GM10266 (cell line): Measurements from ENCODE around the gene GNB1L.

Experiments used
- DNase-seq: peaks from one replicate; pipeline ENCODE4 v3.0.0; 2012; ENCODE audit errors: extremely low spot score
- TF ChIP-seq, protein P1 (sequence below): IDR thresholded peaks from 2 replicates; pipeline ENCODE4 v1.5.1; 2012; ENCODE audit warnings: mild to moderate bottlenecking, low read depth; ENCODE audit not compliant: control insufficient read depth, insufficient read depth; ENCODE audit errors: missing control alignments

The GNB1L gene

DNA sequence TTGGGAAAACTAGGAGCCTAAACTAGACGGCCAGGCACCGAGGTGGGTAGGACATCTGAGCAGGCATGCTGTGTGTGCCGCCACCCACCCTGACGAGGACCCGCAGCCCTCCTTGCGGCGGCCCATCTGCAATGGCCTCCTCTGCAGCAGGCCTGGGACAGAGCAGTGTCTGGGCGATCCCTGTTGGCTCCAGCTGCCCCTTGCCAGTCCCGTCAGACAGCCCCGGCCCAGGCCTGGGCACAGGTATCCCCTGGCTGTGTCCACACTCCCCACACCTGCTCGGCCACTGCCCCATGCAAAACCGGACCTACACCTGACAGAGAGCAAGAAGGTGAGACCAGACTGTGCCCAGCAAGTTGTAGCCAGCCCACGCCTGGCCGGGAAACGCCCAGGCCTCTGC is 38.7 kb upstream of the GNB1L start:
- TF ChIP-seq, protein P1, sequence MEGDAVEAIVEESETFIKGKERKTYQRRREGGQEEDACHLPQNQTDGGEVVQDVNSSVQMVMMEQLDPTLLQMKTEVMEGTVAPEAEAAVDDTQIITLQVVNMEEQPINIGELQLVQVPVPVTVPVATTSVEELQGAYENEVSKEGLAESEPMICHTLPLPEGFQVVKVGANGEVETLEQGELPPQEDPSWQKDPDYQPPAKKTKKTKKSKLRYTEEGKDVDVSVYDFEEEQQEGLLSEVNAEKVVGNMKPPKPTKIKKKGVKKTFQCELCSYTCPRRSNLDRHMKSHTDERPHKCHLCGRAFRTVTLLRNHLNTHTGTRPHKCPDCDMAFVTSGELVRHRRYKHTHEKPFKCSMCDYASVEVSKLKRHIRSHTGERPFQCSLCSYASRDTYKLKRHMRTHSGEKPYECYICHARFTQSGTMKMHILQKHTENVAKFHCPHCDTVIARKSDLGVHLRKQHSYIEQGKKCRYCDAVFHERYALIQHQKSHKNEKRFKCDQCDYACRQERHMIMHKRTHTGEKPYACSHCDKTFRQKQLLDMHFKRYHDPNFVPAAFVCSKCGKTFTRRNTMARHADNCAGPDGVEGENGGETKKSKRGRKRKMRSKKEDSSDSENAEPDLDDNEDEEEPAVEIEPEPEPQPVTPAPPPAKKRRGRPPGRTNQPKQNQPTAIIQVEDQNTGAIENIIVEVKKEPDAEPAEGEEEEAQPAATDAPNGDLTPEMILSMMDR, result no peak
- no peak for DNase-seq

DNA sequence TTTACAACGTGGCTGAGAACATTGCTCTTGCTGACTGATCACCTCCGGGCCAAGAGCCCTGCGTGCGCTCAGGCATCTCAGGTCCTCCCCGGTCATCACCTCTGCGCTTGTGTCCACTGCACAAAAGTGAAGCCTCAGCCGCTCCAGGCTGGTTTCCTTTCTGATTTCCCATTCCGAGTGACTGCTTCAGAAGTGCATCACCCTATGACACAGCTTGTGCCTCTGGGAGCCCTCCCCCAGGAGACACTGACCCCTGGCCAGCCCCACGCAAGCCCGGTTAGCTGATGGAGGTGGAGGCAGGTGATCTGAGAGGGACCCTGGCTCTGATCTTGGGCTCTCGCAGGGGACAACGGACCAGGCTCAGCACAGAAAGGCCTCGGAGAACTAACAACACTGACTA is 38.3 kb upstream of the GNB1L start:
- DNase-seq, result no peak
- TF ChIP-seq, protein P1, result no peak

DNA sequence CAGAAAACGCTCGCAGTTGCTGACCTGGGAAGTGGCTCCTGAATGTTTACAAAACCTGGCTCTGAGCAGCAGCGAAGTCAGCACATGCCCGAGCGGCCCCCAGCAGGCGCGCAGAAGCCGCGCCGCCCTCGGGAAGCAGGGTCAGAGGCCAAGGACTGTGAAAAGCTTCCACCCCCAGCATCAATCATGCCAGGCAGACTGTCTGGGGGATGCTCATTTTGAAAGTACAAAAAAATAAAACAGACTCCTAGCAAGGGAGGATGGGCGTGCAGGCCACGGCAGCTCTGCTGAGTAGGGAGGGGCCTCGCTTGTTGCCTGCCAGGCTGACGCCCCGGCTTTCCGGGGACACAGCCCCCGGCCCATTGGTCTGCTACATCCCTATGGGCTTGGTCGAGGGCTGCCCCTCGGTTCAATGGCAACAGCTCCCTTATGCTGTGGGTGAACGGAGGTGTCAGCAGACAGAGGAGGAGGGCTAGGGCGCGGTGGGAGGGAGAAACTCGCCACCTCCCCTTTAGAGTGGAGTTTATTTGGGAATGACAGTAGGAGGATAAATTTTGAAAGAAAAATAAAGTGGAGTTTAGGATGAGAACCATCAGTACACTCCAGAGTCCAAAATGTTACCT is 37.7 kb upstream of the GNB1L start:
- TF ChIP-seq, protein P1, result no peak
- peak; percentile 76 for DNase-seq

DNA sequence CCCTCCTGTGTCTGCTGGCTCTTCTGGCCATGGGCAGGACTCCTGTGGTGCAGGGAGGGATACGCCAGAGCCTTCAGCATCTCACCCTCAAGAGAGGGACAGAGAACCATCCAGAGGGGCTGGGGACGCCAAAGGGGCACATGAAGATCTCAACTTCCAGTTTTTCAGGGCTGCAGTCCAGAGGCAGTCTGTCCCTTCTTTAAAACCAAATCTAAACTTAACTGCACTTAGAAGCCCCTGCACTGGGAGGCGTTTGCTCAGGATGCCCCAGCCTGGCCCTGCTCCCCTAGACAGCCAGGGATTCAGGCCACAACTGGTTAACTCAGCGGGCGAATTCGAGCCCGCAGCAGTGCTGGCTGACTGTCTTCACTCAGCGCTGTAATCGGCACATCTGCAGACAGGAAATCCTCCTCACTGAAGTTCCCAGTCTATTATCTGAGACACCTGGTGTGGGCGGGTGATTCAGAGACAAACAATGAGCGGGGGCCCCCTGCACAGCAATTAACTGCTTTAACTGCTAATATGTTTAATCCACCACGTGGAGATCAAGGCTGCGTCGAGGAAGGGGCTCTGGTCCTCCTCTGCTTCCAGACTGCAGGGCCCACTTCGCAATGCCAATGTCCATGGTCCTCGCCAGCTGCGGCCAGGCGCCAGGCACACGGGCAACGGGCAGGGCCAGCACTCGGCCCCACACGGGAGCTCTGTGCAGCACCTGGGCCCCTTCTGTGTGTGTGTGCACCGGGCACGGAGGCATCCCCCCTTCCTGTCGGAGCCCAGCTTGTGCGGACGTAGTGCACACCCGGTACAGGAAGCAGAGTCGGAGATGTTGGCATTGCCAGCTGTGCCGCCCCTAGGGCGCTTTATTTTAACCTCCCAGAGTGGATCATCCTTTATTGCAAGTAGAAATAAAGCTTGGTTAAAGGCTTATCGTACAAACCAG is 36.9 kb upstream of the GNB1L start:
- DNase-seq, result peak; percentile 90
- TF ChIP-seq, protein P1, result no peak

DNA sequence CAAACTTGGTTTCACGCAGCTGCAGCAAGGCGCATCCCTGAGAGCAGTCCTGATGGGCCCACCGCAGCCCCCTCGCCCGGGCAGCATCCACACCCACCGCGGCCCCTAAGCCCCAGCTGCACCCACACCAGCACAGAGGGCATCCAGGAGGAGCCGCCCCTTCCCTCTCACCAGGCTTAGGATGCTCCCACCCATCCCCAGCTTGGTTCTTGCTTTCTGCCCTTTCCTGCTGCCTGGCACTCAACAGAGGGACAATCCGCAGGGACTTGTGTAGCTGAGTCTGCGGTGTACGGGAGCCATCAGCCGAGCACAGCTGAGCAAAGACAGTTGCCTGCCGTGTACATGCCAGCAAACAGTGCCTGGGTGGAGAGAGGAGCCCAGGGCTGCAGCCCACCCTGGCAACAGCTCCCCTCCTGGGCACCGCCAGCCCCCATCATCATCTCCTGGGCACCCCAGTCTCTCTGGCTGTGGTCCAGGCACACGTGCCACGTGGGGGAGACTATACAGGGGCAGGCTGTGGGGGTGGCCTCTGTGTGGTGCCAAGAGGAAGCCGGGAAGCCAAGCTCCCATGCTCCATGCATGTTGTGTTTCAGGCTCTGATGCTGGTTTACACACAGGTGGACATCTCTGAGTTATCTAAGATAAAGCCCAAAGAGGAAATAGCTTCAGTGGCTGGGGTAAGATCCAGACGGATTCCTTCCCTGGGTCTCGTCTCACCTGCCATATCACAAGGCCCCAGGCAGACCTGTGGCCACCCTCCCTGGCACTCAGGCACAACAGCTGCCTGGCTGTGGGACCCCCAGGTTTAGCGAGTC is 36.0 kb upstream of the GNB1L start:
- TF ChIP-seq, protein P1, result no peak
- no peak for DNase-seq

- DNase-seq, result no peak
- TF ChIP-seq, protein P1, result no peak
Observed at GRCh38 chr22:19889951-19890350, 35.3 kb upstream of the GNB1L start.
